OCI-LY1 (cell line): ENCODE results near the gene SGMS2.

Experiments used
- H2AFZ ChIP-seq: fragments of 200-600 bp; sonication (generic), shearing (Covaris generic); 2 replicates; pipeline ENCODE4 v1.6.0; 2014; ENCODE audit warnings: antibody characterized with exemption, mild to moderate bottlenecking, low read length
- H3F3A ChIP-seq: fragments of 200-600 bp; sonication (generic), shearing (Covaris generic); 2 replicates; pipeline ENCODE4 v1.6.0; 2014; ENCODE audit warnings: mild to moderate bottlenecking, antibody characterized with exemption, low read length, moderate library complexity; ENCODE audit not compliant: insufficient read depth
- H3K27ac ChIP-seq: fragments of 200-600 bp; sonication (generic); 2 replicates; pipeline ENCODE4 v1.5.1; 2014; ENCODE audit warnings: low read length, mixed run types, mild to moderate bottlenecking, low read depth; ENCODE audit not compliant: poor library complexity, severe bottlenecking
- H3K27me3 ChIP-seq: fragments of 200-600 bp; sonication (generic); 2 replicates; pipeline ENCODE4 v1.6.0; 2014; ENCODE audit warnings: antibody characterized with exemption, mild to moderate bottlenecking, low read length, moderate library complexity; ENCODE audit not compliant: insufficient read depth
- H3K36me3 ChIP-seq: fragments of 200-600 bp; sonication (generic); 2 replicates; pipeline ENCODE4 v1.6.1; 2014; ENCODE audit warnings: mild to moderate bottlenecking, antibody characterized with exemption, low read length, moderate library complexity, mixed read lengths; ENCODE audit not compliant: insufficient read depth
- H3K4me1 ChIP-seq: fragments of 200-600 bp; sonication (generic); 2 replicates; pipeline ENCODE4 v1.5.1; 2014; ENCODE audit warnings: mild to moderate bottlenecking, low read length, moderate library complexity; ENCODE audit not compliant: insufficient read depth, severe bottlenecking
- H3K4me2 ChIP-seq: fragments of 200-600 bp; sonication (generic), shearing (Covaris generic); 2 replicates; pipeline ENCODE4 v1.6.1; 2014; ENCODE audit warnings: low read length
- H3K4me3 ChIP-seq: fragments of 200-600 bp; sonication (generic); 2 replicates; pipeline ENCODE4 v1.5.1; 2014; ENCODE audit warnings: low read length, low read depth, mild to moderate bottlenecking, mixed read lengths; ENCODE audit not compliant: poor library complexity, severe bottlenecking
- H3K79me2 ChIP-seq: fragments of 200-600 bp; shearing (Covaris generic); 2 replicates; pipeline ENCODE4 v1.6.1; 2016; ENCODE audit warnings: mixed run types, low read length, mixed read lengths; ENCODE audit not compliant: insufficient read depth
- H3K9ac ChIP-seq: fragments of 200-600 bp; sonication (generic), shearing (Covaris generic); 2 replicates; pipeline ENCODE4 v1.6.1; 2014; ENCODE audit warnings: mild to moderate bottlenecking, low read length, mixed read lengths
- H3K9me2 ChIP-seq: fragments of 200-600 bp; sonication (generic), shearing (Covaris generic); 2 replicates; pipeline ENCODE4 v1.6.1; 2014; ENCODE audit warnings: low read depth, mild to moderate bottlenecking, low read length, mixed read lengths
- H3K9me3 ChIP-seq: fragments of 200-600 bp; shearing (Covaris generic); 2 replicates; pipeline ENCODE4 v1.6.1; 2014; ENCODE audit warnings: low read length, mixed read lengths
- H4K20me1 ChIP-seq: fragments of 200-600 bp; sonication (generic), shearing (Covaris generic); 2 replicates; pipeline ENCODE4 v1.6.0; 2016; ENCODE audit warnings: mild to moderate bottlenecking, low read length; ENCODE audit not compliant: insufficient read depth
- EZH2 ChIP-seq: fragments of 200-600 bp; sonication (generic), shearing (Covaris generic); IDR thresholded peaks from 2 replicates; pipeline ENCODE4 v1.8.0; 2017; ENCODE audit warnings: borderline replicate concordance, mixed run types, mild to moderate bottlenecking, antibody characterized with exemption, low read length, moderate library complexity, mixed read lengths
- TF ChIP-seq, protein P1 (sequence below): fragments of 200-600 bp; sonication (generic), shearing (Covaris generic); IDR thresholded peaks from 2 replicates; pipeline ENCODE4 v1.5.1; 2017; ENCODE audit warnings: mild to moderate bottlenecking, antibody characterized with exemption, low read length, moderate library complexity, mixed read lengths

SGMS2 gene

DNA sequence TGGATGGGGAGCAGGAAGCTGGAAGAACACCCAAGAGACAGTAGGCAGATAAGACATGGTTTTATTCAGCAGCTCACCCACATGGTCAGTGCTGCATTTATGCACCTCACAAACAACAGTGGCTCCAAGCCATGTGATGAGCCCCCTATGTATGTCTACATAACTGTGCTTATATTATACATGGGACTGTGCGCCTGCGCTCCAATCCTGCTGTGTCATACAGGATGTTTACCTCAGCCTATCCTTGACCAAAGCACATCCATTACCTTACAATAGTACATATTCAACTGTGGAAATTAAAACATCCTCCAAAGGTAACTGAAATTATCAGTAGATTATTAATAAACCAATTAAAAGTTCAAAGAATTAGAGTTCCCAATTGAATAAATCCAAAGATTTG, 44.1 kb upstream of the SGMS2 start:
- Histone ChIP-seq H3K27me3 (no peaks in the 10 kb centered on the region), H3K79me2 (no peaks in the 10 kb centered on the region), H4K20me1 (no peaks in the 10 kb centered on the region), H3K9me2 (no peaks in the 10 kb centered on the region), H3K36me3 (no peaks in the 10 kb centered on the region), H3K27ac (no peak overlapping the region), H2AFZ (no peak overlapping the region), H3K4me2 (no peak overlapping the region), H3K4me1 (no peaks in the 10 kb centered on the region), H3K4me3 (no peak overlapping the region), H3F3A (no peaks in the 10 kb centered on the region), H3K9me3 (peaks cover 17% of the 10 kb centered on the region), H3K9ac (no peak overlapping the region)
- TF ChIP-seq, protein P1, sequence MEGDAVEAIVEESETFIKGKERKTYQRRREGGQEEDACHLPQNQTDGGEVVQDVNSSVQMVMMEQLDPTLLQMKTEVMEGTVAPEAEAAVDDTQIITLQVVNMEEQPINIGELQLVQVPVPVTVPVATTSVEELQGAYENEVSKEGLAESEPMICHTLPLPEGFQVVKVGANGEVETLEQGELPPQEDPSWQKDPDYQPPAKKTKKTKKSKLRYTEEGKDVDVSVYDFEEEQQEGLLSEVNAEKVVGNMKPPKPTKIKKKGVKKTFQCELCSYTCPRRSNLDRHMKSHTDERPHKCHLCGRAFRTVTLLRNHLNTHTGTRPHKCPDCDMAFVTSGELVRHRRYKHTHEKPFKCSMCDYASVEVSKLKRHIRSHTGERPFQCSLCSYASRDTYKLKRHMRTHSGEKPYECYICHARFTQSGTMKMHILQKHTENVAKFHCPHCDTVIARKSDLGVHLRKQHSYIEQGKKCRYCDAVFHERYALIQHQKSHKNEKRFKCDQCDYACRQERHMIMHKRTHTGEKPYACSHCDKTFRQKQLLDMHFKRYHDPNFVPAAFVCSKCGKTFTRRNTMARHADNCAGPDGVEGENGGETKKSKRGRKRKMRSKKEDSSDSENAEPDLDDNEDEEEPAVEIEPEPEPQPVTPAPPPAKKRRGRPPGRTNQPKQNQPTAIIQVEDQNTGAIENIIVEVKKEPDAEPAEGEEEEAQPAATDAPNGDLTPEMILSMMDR: no peak
- no peak for TF ChIP-seq EZH2

DNA sequence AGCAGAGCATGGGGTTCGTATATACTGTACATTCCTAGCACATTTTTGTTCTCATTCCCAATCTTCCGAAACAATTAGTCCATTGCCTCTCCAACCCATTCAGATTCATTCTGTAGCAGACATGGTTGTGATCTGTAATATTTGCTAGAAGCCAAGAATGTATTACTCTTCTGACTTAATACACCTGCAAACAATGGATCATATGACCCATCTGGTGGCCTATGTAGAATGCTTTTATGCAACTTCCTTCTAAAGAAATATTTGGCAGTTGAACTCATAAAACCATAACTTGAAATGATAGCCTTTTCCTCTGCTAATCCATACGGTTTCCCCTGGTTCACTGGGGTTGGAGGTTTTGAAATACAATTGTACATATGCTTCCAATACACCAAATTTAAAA, 32.8 kb upstream of the SGMS2 start:
- Histone ChIP-seq H3K9me3 (no peaks in the 10 kb centered on the region; the same call in 1 of the 2 replicates), H3K9ac (no peak overlapping the region), H3F3A (no peaks in the 10 kb centered on the region), H3K4me3 (no peak overlapping the region), H3K4me1 (no peaks in the 10 kb centered on the region), H3K36me3 (no peaks in the 10 kb centered on the region), H3K27ac (no peak overlapping the region), H3K9me2 (no peaks in the 10 kb centered on the region), H2AFZ (no peak overlapping the region), H3K27me3 (no peaks in the 10 kb centered on the region; the same call in 1 of the 2 replicates), H3K79me2 (no peaks in the 10 kb centered on the region), H3K4me2 (no peak overlapping the region), H4K20me1 (no peaks in the 10 kb centered on the region)
- TF ChIP-seq EZH2: no peak
- TF ChIP-seq, protein P1: no peak

DNA sequence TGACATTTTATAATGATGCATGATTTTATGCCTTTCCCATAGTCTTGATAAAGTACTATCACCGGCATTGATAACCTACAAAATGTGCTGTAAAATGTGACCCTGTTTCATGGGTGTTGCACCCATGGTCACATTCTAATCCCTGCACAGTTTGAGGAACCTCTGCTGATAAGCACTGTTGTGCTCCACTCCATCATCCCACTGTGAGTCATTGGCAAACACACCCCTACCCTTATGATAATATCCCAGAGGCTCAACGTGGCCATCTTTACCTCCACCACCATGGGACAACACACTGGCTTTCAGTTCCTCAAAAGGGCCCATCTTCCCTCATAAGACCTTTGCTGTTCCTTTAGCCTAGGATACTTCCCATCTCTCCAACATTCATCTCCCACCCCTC, 32.0 kb upstream of the SGMS2 start:
- Histone ChIP-seq H4K20me1 (no peaks in the 10 kb centered on the region), H3K9me2 (no peaks in the 10 kb centered on the region), H3K4me3 (no peak overlapping the region), H3K4me2 (no peak overlapping the region), H3K27ac (no peak overlapping the region), H3K9me3 (no peaks in the 10 kb centered on the region), H3K79me2 (no peaks in the 10 kb centered on the region), H2AFZ (no peak overlapping the region), H3K36me3 (no peaks in the 10 kb centered on the region), H3K27me3 (no peaks in the 10 kb centered on the region; the same call in 1 of the 2 replicates), H3K9ac (no peak overlapping the region), H3K4me1 (no peaks in the 10 kb centered on the region), H3F3A (no peaks in the 10 kb centered on the region)
- no peak for TF ChIP-seq EZH2
- TF ChIP-seq, protein P1: no peak
